H54 (cell line): Measurements from ENCODE around the gene HSPBP1.

Source experiments
- DNase-seq: peaks from one replicate; pipeline ENCODE4 v3.0.0; 2011; ENCODE audit warnings: low spot score, mixed read lengths; ENCODE audit not compliant: insufficient read length
- FAIRE-seq: peaks from 3 replicates; lab custom pipeline; 2011; peaks lifted over from hg19 to GRCh38; lab: Jason Lieb, UNC
- POLR2A ChIP-seq: IDR thresholded peaks from 2 replicates; pipeline ENCODE4 v1.6.1; 2011; ENCODE audit warnings: low read depth, mild to moderate bottlenecking, low read length

The HSPBP1 gene

GRCh38 chr19:55258828-55259539, 20.9 kb downstream of the HSPBP1 start, which contains the start of gene PPP6R1:
TSS of gene PPP6R1 (minus strand) at chr19:55259017. CDS start at chr19:55247103, 11,914 bp downstream.
- TF ChIP-seq POLR2A: peak; percentile 94
- FAIRE-seq: peak; percentile 36
- DNase-seq: peak; percentile 100

DNA sequence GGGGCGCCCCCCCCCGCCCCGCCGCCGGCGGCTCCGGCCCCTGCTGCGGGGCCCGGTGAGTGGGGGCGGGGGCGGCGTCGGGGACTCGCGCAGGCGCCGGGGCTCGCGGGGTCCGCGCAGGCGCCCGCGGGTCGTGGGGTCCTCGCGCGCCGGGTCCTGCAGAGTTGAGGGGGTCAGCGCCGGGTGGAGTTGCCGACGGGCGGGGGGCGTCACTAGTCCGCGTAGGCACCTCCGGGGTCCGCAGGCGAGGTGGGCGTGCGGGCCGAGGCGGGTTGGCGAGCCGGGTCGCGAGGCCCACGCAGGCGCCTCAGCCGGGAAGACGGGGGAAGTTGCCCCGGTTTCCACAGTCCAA, 21.5 kb downstream of the HSPBP1 start:
- no peak for FAIRE-seq
- DNase-seq: peak; percentile 68
- no peak for TF ChIP-seq POLR2A

- no peak for TF ChIP-seq POLR2A
- FAIRE-seq (no peak), DNase-seq (peak; percentile 66)
Measured at GRCh38 chr19:55257461-55258420, 22.2 kb downstream of the HSPBP1 start.

DNA sequence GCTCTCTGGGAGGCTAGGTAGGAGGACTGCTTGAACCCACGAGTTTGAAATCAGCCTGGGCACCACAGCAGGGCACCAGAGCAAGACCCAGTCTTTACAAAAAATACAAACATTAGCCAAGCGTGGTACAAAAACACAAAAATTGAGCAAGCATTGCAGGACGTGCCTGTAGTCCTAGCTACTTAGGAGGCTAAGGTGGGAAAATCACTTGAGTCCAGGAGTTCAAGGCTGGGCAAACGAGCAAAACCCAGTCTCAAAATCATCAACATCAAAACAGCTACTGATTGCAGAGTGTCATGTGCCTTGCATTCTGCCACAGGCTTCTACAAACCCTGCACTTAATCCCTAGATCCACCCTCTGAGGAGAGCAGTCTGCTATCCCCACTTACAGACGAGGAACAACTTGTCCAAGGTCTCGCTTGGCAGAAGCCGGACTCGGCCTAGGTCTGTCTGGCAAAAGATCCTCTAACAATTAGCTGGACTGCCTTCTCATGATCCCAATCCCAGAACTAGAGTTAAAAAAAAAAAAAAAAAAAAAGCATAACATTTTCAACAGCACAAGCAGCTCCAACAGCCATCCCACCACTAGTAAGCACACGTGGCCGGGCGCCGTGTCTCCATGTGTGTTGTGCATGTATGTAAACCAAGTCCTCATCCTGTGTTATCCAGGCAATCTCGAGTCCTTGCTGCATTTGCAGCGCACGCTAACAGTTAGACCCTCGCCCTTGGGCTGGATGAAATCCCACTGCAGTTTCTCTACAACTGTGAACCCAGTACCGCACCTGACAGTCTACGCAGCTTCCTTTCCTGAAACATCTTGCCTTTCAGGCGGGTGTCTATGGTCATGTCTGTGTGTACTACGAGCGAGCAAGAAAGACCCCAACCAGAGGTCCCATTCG, 23.1 kb downstream of the HSPBP1 start:
- DNase-seq (no peak), FAIRE-seq (no peak)
- TF ChIP-seq POLR2A: no peak

DNA sequence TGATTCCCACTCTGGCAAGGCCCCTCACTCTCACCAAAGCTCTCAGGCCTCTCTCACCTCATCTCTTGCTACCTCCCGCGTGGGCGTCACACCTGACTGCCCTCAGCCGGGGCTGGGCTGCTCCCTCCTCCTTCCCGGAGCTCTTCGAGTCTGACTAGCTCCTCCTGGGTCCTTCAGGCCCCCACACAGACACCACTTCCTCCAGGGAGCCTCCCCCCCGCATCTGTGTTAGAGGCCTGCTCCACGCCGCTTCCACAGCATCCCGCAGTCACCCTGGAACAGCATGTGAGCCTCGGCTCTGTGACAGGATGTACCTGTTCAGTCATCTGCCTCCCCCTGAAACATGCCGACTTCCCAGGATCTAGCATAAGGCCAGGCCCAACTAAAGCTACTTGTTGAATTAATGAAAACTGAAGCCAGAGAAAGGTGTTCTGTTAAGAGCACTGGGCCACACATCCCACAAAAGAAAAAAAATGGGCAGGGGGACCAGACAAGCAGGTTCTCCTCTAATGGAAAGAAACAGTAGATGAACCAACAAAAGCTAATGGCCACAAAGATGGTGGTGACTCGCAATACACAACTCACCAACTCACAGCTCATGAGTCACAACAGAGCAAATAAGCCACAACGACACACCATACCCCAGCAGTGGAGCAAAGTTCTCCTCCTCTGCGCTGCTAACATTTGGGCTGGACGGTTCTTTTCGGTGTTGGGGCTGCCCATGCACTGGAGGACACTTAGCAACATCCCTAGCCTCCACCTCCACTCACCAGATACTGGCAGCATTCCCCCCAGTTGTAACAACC, 24.1 kb downstream of the HSPBP1 start:
- FAIRE-seq: no peak
- TF ChIP-seq POLR2A: no peak
- DNase-seq: peak; percentile 97

DNA sequence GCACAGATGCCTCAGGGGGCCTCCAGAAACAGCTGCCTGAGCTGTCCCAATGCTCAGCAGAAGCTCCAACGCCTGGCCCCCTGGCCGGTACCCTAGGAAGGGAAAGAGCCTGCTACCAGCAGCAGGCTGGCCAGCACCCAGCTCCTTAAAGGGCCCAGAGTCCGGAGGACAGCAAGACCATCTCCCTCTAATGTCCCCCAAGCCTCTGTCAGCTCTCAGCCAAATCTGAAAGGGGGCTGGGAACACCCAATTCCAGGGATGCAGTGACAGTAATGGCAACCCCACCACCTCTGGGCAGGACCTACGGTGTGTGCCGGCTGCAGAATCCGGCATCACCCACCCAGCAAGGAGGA, 25.3 kb downstream of the HSPBP1 start:
- TF ChIP-seq POLR2A: no peak
- DNase-seq: no peak
- no peak for FAIRE-seq

GRCh38 chr19:55253842-55254624, 25.9 kb downstream of the HSPBP1 start:
- DNase-seq: no peak
- TF ChIP-seq POLR2A: no peak
- FAIRE-seq: no peak

DNA sequence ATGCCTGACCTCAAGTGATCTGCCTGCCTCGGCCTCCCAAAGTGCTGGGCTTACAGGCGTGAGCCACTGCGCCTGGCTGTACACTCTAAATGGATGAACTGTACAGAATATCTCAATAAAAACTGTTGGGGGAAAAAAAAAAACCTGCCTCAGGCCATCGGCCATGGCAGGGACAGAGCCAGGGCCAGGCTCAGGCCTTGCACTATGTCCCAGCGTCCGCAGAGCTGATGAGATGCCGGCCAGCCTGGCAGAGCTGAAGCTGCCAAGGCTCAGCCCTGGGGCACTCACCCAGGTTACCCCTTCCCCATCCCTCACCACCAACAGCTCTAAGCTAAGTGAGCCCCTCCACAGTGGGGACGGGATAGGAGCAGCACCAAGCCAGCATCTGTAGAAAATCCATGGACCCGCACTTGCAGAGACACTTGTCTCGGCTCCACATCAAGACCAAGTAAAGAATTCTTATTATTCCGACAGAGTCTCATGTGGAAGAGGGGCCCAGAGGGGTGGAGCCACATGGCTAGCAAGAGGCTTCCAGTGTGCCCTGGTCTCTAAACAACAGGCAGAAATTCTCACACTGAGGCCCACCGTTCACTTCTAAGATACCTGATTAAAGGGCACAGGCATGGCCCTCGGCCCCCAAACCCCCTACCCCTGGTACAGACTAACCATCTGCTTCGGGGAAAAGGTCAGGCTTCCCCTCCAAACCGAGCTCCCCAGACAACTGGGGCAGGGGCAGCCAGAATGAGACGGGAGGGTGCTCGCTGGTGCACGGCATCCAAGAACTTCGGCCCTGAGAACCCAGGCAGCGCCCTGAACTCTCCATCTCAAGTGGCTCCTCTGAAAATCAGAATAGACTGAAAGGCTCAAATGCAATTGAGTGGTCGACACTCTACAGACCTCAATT, 26.9 kb downstream of the HSPBP1 start:
- TF ChIP-seq POLR2A: no peak
- FAIRE-seq: no peak
- DNase-seq: no peak

GRCh38 chr19:55251341-55252081, 28.4 kb downstream of the HSPBP1 start:
- no peak for TF ChIP-seq POLR2A
- DNase-seq: peak; percentile 82
- no peak for FAIRE-seq

DNA sequence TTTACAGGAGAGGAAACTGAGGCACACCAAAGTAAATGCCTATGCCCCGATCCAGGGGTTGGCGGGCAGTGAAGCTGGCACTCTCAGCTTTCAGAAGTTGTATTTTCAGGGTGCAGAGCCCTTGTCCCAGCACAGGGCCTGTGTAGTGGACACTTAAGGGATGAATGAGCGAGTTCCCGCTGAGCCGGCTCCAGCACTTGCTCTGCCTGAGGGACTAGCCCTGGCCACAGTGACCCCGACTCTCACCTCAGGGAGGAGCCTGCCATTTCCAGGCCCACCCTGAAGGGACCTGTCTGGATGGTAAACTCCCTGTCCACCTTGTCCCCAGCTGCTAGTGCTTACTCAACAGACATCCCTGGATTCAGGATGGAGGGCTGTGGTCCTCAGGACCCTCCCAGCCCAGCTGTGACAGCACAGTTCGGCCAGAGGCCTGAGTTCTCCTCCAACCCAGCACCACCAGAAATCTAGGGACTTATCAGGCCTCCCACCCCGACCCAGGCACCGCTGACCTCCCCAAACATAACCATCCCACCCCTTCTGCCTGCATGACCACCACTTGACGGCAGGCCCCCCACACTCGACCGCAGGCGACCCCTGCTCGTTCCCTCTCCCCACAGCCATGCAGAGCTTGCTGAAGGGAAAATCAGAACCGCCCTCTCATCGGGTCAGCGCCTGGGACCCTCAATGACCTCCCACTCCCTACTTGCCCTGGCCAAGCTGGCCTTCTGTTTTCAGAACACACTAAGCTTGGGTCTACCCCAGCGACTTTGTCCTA, 29.5 kb downstream of the HSPBP1 start:
- no peak for FAIRE-seq
- no peak for DNase-seq
- no peak for TF ChIP-seq POLR2A
